Right ventricle myocardium inferior (tissue), 1 donor: ENCODE measurements around the gene GMIP. TPM values are rescaled to one million over a fixed set of nuclear protein-coding genes. Genes with fewer than 3 reads are reported as not detected.
"Not testable (repeated sequence)": the region's sequence is repeated elsewhere in the genome, so short reads cannot be mapped to it uniquely, and the experiment has no call there.

Experiments used
- ATAC-seq: fragments of 200-7000 bp; cut with Tn5 transposase; one replicate; pipeline ENCODE4 v1.9.1; 2020; ENCODE audit warnings: mild to moderate bottlenecking, moderate library complexity
- DNase-seq: peaks from one replicate; pipeline ENCODE4 v3.0.0; 2021; ENCODE audit errors: missing footprints
- intact Hi-C: fragments of 100-400 bp; cut with DNase I; formaldehyde crosslinking; loops from one replicate; pipeline ENCODE4 v1.11.0; 2022
- total RNA-seq: library from RNA; stranded (reverse); fragmentation: NEBNext Ultra II Directional; extraction: Animal tissue kit (Norgen Biotek cat#: 25700); gene quantifications from one replicate; pipeline ENCODE4 v1.2.1, GENCODE V29; 2021
- donor health status: DM: no; HTN: yes; CAD: no; lungs with severe emphysema.

Gene GMIP
- total RNA-seq, 1 donor from 2014 or later, result 4.5 TPM

DNA sequence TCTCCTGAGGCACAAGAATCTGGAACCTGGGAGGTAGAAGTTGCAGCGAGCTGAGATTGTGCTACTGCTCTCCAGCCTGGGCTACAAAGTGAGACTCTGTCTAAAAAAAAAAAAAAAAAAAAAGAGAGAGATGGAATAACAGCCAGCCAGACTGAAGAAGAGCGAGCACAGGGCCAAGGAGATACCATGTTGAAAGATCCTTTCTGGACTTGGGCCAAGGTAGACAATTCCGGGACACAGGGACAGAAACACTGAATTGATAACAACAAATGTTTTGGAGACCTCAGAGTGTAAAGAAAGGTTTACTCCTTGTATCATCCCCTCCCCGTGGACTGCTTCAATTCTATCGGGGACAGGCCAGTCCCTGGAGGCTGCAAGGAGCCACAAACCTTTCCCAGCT is 20.1 kb downstream of the GMIP start:
- intact Hi-C loops, result no loop called here
- ATAC-seq, result no peak
- DNase-seq, result no peak

DNA sequence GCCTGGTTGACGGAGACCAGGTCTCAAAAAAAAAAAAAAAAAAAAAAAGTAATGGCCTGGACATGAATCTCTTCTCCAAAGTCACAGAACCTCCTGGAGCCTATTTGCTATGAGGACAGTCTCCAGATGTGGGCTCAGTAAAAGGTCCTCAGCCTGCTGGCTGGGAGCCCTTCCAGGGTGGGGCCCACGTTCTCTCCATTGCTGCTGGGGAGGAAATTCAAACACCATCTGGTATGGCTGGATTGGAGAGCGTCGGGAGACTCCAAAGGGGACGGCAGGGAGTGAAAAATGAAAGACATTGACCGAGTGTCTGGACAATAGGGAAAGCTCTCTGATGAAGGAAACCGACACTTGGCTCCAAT is 23.6 kb downstream of the GMIP start:
- intact Hi-C loops, result no loop called here
- ATAC-seq (no peak), DNase-seq (no peak)

DNA sequence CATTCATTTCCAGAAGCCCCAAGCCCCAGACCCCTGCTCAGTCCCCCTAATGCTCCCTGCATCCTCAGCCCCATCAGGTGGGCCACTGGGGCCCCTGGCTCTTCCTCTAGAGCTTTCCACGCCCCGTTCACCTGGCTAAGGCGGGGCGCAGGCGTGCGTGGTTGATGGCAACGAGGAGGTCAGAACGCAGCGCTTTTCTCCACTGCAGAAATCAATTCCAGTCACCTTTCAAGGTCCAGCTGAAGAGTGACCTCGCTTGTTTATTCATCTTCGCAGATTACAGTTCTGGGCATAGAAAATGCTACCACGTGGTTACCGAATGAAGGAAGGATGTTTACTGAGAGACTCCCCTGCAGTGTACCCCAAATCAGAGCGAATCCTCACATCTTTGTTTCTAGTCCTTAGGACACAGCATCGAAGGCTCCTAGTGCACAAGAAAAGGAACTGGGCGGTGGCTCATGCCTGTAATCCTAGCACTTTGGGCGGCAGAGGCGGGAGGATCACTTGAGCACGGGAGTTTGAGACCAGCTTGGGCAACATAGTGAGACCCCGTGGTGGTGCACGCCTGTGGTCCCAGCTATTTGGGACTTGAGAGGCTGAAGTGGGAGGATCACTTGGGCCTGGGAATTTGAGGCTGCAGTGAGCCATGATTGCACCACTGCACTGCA is 24.1 kb downstream of the GMIP start:
- DNase-seq (no peak), ATAC-seq (no peak)
- intact Hi-C loops, result no loop called here

DNA sequence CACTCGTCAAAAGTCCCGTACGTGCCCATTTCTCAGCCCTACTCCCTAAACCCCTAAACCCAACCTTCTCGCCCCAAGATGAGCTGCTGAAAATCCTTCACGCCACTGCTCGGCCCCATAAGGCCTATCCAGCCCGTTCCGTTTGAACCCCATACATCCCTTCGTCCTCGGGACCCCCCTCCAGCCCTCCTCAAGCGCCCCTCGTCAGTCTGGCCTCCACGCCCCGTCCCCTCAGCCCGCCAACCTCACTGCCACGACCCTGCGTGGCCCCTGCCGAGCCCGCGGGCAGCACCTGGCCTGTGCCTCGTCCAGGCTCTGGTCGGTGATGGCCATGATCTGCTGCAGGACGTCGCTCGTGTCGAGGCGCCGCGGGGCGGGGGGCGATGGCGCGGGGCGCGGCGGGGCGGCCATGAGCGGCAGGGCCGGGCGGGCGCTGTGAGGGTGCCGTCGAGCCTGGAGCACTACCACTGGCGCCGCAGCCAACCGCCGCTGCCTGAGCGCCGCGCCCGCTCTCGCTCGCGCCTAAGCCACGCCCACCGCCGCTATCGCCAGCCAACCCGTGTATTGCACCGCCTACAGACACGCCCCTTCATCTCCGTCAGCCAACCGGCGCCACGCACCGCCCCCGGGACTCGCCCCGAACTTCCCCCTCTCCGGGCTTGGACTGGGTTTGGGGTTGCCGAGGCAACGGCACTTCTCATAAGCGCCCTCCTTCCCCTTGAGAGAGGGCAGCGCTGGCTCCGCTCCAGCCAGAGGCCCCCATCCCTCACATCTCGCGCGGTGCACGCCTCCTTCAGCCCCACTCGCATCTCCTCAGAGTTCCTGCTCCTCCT is 25.0 kb downstream of the GMIP start, which contains the start of gene PBX4:
TSS of gene PBX4 (minus strand) at position 469 of the 833 bp plus-strand sequence. CDS start at position 411, 58 bp downstream.
- intact Hi-C loops, result no loop called here
- peak; percentile 97 for DNase-seq
- peak; percentile 95 for ATAC-seq

DNA sequence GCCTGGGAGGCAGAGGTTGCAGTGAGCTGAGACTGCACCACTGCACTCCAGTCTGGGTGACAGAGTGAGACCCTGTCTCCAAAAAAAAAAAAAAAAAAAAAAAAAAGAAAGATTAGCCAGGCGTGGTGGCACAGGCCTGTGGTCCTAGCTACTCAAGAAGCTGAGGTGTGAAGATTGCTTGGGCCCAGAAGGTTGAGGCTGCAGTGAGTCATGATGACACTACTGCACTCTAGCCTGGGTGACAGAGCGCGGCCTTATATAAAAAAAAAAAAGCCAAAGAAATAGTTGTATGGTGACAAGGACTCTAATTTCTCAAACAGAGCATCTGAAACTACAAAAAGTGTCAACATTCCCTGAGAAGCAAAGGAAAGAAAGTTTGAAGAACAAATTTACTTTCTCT is 28.4 kb downstream of the GMIP start:
- ATAC-seq, result no peak
- intact Hi-C loops, result no loop called here

DNA sequence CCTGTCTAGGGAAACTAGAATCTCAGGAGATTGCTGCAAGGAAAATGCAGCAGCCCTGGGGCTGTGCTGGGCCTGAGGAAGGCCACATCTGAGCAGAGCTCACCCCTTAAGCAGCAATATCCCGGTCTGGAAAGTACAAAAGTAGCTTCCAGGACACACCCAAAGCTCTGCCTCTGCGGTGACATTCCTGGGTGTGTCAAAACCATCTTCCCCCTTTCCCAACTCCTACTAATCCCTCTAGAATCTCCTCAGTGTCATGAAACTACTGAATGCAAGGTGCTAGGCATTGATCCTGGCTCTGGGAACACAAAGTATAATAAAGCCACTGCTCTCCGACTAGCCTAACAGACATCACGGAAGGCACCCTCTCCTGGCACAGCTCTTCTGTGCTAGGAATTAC is 30.0 kb downstream of the GMIP start:
- ATAC-seq (no peak), DNase-seq (no peak)
- intact Hi-C loops, result no loop called here

More for the DNA sequence above, 28.4 kb downstream of the GMIP start:
- DNase-seq, result no peak

DNA sequence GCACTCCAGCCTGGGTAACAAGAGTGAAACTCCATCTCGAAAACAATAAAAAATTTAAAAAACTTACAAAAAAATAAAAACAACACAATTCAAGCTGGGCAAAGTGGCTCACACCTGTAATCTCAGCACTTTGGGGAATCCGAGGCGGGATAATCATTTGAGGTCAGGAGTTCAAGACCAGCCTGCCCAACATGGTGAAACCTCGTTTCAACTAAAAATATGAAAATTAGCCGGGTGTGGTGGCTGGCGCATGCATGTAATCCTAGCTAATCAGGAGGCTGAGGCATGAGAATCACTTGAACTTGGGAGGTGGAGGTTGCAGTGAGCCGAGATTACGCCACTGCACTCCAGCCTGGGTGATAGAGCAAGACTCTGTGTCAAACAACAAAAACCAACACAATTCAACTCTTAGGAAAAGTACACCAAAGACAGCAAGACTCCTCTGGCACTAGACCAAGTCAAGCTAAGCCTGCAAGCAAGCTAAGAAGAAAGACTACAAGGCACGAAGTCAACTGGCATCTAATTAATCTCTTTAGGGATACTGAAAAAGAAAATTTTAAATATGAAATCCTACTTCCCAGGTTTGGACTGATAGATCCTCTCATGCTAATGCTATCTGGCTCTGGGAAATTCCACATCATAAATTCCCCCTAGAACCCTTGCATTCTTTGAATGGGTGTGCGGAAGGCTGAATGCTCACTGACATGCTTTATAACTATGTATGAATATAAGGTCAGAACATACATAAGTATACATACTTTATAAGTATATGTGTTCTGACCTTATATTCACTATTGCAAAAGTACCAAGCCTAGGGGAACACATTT is 32.9 kb downstream of the GMIP start:
- intact Hi-C loops, result no loop called here
- ATAC-seq (no peak), DNase-seq (no peak)

DNA sequence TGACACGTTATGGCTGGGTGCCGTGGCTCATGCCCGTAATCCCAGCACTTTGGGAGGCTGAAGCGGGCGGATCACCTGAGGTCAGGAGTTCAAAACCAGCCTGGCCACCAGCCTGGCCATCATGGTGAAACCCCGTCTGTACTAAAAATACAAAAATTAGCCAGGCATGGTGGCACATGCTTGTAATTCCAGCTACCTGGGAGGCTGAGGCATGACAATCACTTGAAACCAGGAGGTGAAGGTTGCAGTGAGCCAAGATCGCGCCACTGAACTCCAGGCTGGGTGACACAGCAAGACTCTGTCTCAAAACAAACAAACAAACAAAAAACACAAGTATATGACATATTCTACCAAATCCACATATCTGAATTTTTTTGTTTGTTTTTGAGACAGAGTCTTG is 36.8 kb downstream of the GMIP start:
- DNase-seq, intact Hi-C loops, ATAC-seq: not testable (repeated sequence)

DNA sequence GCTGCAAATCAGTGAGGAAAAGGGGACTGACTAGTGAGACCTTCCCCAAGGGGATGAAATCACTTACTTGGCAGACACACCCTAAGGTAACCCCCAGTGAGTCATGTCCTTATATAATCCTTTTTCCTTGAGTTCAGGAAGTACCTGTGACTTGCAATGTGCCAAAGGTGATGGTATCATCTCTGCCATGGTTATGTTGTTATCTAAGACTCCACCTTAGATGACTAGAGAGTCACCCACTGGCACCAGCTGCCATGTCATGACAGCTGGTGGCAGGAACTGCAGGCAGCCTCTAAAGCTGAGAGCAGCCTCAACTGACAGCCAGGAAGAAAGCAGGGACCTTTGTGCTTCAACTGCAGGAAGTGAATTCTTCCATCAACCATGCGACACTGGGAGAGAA is 37.4 kb downstream of the GMIP start:
- ATAC-seq (no peak), DNase-seq (no peak)

DNA sequence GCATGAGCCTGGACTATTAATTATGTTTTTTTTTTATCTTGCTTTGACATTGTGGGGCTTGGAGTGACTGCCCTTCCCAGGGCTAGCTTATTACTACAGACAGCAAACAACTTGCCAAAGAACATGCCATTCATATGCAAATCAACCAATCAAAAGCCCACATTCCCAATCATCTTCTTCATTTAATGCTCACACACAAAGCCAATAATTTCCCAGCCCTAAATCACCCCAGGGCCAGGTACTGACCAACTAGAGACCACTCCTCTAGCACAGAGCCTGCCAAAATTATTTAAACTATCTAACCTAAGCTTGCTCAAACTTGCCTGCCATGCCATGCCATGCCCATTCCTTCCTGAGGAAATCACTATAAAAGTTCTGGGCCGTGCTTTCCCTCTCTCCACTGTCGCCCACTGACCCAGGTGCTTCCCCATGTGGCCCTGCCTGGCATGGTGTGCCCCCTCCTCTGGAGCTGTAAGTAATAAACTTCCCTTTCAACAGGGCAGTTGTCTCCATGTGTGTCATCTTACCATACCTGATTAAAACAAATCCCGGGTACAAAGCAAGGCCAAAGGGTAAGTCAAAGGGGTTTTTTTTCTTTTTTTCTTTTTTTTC is 40.6 kb downstream of the GMIP start:
- DNase-seq (no peak), ATAC-seq (no peak)
- intact Hi-C loops, result no loop called here

More for the DNA sequence above, 37.4 kb downstream of the GMIP start:
- intact Hi-C loops, result no loop called here

DNA sequence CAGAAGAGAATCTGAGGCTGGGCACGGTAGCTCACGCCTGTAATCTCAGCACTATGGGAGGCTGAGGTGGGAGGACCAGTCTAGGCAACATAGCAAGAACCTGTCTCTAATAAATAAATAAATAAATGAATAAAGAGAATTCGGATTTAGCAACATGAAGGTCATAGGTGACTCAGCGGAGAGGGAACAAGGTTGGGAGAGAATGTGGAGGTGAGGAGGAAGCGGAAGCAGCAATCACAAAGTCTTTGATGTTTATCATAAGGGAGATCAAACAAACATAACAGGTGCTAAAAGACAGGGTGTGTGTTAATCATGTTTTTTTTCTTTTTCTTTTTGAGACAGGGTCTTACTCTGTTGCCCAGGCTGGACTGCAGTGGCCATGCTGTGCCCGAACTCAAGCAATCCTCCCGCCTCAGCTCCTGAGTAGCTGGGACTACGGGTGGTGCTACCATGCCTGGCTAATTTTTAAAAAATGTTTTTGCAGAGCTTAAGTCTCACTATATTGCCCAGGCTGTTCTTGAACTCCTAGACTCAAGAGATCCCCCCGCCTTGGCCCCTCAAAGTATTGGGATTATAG is 41.2 kb downstream of the GMIP start:
- no peak for DNase-seq
- intact Hi-C loops, result no loop called here
- ATAC-seq, result no peak

DNA sequence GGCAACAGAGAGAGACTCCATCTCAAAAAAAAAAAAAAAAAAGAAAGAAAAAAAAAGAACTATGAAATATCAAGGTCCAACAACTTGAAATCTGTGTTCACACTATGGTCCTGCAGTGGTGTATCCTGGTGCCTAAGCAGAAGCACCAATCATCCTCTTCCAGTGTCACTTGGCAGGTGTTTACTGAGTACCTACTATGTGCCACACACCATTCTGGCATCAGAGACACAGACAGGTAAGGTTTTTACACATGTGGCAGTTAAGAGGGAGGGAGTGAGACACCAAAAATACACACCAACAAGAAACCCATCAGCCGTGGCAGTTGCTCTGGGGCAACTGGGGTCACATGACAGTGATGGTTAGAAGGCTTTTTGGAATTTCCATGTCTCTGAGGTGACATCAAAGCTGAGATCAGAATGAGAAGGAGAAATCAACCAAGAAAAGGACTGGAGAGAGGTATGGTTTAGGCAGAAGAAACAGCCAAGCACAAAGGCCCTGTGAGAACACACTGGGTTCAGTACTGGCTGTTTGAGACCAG is 42.6 kb downstream of the GMIP start:
- no peak for DNase-seq
- intact Hi-C loops, result no loop called here
- ATAC-seq, result no peak

DNA sequence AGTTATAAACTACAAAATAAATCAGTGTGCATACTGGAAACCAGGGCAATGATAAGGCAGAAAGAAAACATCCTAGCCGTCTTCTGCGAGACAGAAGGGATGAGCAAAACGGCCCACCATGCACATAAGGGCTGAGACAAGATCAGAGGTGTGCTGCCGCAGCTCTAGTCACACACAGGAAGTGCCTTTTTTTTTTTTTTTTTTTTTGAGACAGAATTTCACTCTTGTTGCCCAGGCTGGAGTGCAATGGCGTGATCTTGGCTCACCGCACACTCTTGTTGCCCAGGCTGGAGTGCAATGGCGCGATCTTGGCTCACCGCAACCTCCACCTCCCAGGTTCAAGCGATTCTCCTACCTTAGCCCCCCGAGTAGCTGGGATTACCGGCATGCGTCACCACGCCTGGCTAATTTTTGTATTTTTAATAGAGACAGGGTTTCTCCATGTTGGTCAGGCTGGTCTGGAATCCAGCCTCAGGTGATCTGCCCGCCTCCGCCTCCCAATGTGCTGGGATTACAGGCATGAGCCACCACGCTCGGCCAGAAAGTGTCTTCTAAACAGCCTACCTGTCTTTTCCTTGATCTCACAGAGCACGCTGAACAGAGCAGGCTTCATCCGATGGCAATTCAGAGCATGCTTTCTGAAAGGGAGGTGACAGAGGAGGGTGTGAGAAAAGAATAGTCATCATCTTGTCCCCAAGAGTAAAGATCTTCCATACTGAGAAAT is 44.6 kb downstream of the GMIP start:
- intact Hi-C loops, ATAC-seq, DNase-seq: not testable (repeated sequence)

DNA sequence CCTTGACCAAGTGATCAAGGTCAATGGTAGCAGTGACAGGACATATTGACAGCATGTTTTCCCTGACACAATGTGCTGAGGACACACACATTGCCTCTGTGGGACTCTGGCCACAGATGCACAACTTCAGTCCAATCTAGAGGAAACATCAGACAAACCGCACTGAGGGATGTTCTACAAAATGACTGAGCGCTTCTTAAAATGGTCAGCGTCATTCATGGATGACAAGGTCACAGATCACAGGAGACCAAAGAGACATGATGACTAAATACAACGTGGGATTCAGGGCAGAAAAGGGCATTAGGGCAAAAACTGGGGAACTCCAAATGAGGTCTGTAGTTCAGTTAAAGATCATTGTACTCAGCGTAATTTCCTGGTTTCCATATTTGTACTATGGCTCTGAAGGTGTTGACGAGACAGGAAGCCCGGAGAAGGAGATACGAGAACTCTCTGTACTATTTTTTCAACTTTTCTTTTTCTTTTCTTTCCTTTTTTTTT is 45.6 kb downstream of the GMIP start:
- DNase-seq, result no peak
- intact Hi-C loops, result no loop called here
- ATAC-seq, result no peak

DNA sequence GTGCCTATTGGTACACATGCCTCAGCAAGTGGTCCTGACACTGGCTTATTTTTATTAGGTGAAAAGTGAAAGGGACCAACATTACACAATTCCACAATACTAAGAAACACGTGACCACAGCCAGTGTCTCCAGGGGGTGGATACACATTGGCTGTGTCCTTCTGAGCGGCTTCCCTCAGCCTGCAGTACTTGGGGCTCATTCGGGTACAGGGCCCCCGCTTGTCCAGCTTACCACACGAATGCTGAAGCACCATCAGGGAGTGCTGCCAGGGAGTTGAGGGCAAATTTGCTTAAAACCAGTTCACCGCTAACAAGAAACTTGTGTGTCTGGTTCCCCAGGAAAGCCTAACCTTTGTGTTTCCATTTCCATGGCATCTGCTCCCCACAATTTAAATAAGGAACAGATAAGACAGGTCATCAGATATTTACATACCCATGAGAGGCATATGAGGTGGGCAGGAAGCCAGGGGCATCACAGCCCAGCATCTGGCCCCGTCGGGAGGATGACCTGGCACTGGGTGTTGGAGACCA is 48.2 kb downstream of the GMIP start:
- DNase-seq (no peak), ATAC-seq (no peak)
- intact Hi-C loops, result no loop called here

DNA sequence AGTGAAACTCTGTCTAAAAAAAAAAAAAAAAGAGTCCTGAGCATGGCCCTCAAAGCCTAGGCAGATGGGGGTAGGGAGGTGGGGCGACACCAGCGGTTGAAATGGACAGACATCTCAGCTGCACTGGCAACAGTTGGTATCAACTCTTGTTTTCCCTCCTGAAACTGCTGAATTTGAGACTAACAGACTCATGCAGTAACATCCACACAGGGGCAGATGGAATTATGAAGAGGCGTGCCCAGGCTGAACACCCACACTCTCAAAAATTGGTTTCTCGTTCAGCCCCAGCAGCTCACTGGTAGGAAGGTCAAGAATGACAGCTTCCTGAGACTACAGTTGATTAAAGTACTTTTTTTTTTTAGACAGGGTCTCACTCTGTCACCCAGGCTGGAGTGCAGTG is 49.1 kb downstream of the GMIP start:
- no peak for ATAC-seq
- DNase-seq, result no peak
- intact Hi-C loops, result no loop called here

DNA sequence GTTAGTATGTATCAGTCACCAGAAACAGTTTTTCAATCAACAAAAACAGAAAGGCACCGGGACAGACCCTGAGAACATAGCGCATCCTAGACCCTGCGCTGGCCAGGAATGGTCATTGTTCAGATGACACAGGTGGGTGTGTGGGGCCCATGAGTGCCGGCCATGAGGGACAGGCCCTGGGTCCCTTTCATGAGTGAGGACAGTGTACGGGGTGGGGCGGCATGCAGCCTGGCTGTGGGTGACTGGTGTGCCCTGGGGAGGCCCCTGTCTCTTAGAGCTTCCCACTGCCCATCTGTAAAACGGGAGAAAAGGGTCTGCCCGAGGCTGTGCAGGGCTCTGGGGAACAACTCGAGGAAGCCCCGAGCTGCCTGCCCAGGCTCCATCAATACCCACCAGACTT is 50.8 kb downstream of the GMIP start:
- no peak for DNase-seq
- intact Hi-C loops, result no loop called here
- no peak for ATAC-seq
